K562 (cell line): ENCODE measurements around the gene SLC6A6. TPM values are rescaled to one million over a fixed set of nuclear protein-coding genes. Genes with fewer than 3 reads are reported as not detected.

Source experiments
- ARID1B ChIP-seq: fragments of 450-650 bp; IDR thresholded peaks from 2 replicates; pipeline ENCODE4 v1.6.1; 2016; ENCODE audit warnings: antibody characterized with exemption, mild to moderate bottlenecking, inconsistent platforms
- CHD2 ChIP-seq: IDR thresholded peaks from 2 replicates; pipeline ENCODE4 v1.6.1; 2011; ENCODE audit warnings: low read depth, low read length
- SMARCC2 ChIP-seq: fragments of 450-650 bp; IDR thresholded peaks from 2 replicates; pipeline ENCODE4 v1.6.1; 2017; ENCODE audit warnings: antibody characterized with exemption, moderate library complexity, mild to moderate bottlenecking, low read depth
- TRIM25 ChIP-seq: fragments of 450-650 bp; IDR thresholded peaks from 2 replicates; pipeline ENCODE4 v1.7.0; 2016; ENCODE audit warnings: borderline replicate concordance
- ZNF785 ChIP-seq: fragments of 250-450 bp; sonication (Bioruptor Pico); IDR thresholded peaks from 2 replicates; pipeline ENCODE4 v1.4.0; 2020; ENCODE audit warnings: mild to moderate bottlenecking
- polyA plus RNA-seq, 8 experiments: library from polyadenylated mRNA; depleted of rRNA in 4 of 8; stranded (reverse) in 5 of 8; unstranded in 3 of 8; fragments of >200 nt; fragmentation: Nextera tagmentation in 2 of 8; fragmentation: Illumina TruSeq in 1 of 8; extraction: Ambion mirVana in 2 of 8; extraction: Trizol in 1 of 8; gene quantifications; 2 replicates each; pipeline versions ENCODE4 v1.2.1 to v1.2.3, GENCODE V29; 2011 to 2014; ENCODE audit warnings: inconsistent platforms in 1 of 8, missing spikeins in 1 of 8
- total RNA-seq, 7 experiments: library from RNA; depleted of rRNA in 6 of 7; stranded (reverse); fragments of >200 nt in 6 of 7; fragmentation: Illumina TruSeq in 2 of 7; extraction: Trizol in 2 of 7; gene quantifications; 2 replicates each; pipeline versions ENCODE4 v1.2.1 to v1.2.3, GENCODE V29; 2011 to 2021; ENCODE audit warnings: low replicate concordance in 1 of 7
- TF ChIP-seq, protein P1 (sequence below): fragments of 250-450 bp; sonication (Bioruptor Pico); IDR thresholded peaks from 2 replicates; pipeline ENCODE4 v1.5.0; 2021; ENCODE audit warnings: mild to moderate bottlenecking, moderate library complexity
- TF ChIP-seq, protein P2 (sequence below): fragments of 450-650 bp; IDR thresholded peaks from 2 replicates; pipeline ENCODE4 v1.6.1; 2016; ENCODE audit warnings: low read depth

SLC6A6 gene
- total and polyA plus RNA-seq, 9 of the 15 experiments (the other 6 are each of a cell fraction or from before 2014, with no cell fraction given), result 12.3 to 203 (median 93.2) TPM

DNA sequence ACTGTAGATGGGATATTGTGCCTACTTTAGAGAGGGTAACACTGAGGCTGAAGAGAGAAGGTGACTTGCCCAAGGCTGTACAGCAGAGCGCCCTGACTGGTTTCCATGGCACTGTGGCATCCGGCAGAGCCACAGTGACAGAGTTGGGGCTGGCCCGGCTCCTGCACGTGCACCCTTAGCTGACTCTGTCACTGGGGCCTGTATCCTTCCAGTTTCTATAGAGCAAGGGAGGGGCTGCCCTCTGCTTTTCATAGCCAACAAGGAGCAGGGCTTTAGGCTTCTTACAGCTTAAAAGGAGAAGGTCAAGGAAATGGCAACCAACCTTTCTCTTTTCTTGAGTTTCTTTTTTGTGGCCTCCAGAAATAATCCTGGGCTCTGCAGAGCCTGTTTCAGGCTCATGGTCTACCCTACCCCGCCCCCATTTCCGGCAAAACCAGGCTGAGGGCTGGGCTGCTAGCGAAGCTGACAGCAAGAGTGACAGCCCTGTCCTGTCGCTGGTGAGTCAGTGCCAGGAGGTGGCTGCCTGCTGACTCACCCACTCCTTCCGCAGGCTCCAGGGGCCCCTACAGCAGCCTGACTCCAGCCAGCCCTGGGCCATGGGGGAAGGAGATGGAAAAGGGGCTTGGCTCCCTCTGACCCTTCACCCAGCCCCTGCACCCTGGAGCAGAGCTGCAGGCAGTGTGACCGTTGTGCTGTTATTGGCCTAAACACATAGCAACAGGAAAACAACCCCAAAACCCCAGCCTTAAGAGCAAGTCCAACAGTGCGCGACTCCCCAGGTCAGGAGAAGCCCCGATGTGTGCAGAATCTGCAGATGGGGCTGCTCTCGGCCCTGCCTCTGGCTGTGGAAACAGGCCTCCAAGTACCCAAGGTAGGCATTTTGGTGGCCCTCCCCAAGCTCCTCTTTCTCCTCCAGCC is 29.8 kb downstream of the SLC6A6 start (continued):
- TF ChIP-seq SMARCC2 (peak; percentile 81), TRIM25 (no peak), ZNF785 (CRISPR knock-in tag) (no peak), CHD2 (peak; percentile 26; the same call in 1 of the 2 replicates), ARID1B (peak; percentile 90)
- TF ChIP-seq, protein P1, sequence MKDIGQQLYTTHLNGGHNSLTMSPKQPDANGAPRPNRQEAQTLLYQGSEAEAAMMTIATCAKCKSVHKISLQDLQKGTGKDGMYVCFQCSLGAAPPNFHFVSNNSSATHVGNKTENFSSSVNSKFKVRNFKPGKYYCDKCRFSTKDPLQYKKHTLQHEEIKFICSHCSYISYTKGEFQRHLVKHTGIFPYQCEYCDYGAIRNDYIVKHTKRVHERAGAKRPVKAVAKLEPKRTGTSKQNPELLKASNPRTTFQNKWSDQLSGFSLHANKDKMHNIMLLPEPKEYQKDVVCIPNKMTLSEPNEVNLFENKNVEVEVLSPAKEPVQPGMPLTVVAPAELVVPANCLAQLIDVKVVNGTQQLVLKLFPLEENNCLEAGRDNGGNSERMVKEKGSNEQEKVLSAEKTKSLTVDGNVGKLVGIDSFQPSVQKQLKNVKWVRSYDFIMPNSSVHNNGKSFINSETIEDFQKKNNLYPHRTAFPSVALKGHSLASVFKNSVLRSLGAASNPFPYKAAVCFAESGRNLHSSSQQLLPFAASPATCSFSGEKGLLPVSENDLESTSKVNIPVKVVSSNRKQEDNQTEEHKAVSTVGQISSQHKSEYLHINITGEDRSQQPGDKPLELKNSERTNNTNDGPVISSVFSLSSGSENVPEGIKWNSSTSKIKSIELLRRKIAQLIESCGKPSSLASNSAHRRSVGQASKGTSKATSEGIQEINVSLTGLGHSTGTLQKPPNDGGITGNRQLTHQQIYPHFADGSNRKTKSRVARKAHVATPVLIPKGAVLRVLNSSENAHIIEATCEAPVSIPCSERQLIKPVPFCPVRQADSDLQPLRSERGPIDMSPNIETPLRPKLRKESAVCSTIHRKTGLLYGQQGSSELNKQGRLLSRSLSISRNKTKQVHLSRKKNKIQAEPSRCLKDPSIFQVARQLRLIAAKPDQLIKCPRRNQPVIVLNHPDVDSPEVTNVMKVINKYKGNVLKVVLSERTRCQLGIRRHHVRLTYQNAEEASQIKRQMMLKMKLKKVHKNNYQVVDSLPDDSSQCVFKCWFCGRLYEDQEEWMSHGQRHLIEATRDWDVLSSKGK (CRISPR knock-in tag), result no peak
- TF ChIP-seq, protein P2, sequence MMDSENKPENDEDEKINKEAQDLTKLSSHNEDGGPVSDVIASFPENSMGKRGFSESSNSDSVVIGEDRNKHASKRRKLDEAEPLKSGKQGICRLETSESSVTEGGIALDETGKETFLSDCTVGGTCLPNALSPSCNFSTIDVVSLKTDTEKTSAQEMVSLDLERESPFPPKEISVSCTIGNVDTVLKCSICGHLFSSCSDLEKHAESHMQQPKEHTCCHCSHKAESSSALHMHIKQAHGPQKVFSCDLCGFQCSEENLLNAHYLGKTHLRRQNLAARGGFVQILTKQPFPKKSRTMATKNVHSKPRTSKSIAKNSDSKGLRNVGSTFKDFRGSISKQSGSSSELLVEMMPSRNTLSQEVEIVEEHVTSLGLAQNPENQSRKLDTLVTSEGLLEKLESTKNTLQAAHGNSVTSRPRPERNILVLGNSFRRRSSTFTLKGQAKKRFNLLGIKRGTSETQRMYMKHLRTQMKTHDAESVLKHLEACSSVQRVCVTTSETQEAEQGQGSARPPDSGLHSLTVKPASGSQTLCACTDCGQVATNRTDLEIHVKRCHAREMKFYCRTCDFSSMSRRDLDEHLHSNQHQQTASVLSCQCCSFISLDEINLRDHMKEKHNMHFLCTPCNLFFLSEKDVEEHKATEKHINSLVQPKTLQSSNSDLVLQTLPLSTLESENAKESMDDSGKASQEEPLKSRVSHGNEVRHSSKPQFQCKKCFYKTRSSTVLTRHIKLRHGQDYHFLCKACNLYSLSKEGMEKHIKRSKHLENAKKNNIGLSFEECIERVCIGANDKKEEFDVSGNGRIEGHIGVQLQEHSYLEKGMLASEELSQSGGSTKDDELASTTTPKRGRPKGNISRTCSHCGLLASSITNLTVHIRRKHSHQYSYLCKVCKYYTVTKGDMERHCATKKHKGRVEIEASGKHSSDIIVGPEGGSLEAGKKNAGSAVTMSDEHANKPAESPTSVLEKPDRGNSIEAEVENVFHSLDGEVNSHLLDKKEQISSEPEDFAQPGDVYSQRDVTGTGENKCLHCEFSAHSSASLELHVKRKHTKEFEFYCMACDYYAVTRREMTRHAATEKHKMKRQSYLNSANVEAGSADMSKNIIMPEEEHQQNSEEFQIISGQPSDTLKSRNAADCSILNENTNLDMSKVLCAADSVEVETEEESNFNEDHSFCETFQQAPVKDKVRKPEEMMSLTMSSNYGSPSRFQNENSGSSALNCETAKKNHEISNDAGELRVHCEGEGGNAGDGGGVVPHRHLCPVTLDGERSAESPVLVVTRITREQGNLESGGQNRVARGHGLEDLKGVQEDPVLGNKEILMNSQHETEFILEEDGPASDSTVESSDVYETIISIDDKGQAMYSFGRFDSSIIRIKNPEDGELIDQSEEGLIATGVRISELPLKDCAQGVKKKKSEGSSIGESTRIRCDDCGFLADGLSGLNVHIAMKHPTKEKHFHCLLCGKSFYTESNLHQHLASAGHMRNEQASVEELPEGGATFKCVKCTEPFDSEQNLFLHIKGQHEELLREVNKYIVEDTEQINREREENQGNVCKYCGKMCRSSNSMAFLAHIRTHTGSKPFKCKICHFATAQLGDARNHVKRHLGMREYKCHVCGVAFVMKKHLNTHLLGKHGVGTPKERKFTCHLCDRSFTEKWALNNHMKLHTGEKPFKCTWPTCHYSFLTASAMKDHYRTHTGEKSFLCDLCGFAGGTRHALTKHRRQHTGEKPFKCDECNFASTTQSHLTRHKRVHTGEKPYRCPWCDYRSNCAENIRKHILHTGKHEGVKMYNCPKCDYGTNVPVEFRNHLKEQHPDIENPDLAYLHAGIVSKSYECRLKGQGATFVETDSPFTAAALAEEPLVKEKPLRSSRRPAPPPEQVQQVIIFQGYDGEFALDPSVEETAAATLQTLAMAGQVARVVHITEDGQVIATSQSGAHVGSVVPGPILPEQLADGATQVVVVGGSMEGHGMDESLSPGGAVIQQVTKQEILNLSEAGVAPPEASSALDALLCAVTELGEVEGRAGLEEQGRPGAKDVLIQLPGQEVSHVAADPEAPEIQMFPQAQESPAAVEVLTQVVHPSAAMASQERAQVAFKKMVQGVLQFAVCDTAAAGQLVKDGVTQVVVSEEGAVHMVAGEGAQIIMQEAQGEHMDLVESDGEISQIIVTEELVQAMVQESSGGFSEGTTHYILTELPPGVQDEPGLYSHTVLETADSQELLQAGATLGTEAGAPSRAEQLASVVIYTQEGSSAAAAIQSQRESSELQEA, result no peak
